ENCODE measurements around the gene TCIRG1. TPM values are rescaled to one million over a fixed set of nuclear protein-coding genes. Genes with fewer than 3 reads are reported as not detected.

TCIRG1 gene
- total RNA-seq, 1 experiment from 2014 or later, result 21.6 TPM

GRCh38 chr11:68056317-68057285, 17.8 kb downstream of the TCIRG1 start:
- no peak for DNase-seq (ENCODE audit: low read depth, low spot score)
- in situ Hi-C loops (cut with HindIII; ENCODE audit: low pct_unique_long_range_greater_than_20kb, low sequenced_read_pairs), result no loop called here

GRCh38 chr11:68057807-68058206, 19.0 kb downstream of the TCIRG1 start:
- DNase-seq (ENCODE audit: low read depth, low spot score), result no peak
- in situ Hi-C loops (cut with HindIII; ENCODE audit: low pct_unique_long_range_greater_than_20kb, low sequenced_read_pairs), result no loop called here

GRCh38 chr11:68061508-68061907, 22.7 kb downstream of the TCIRG1 start:
- in situ Hi-C loops (cut with HindIII; ENCODE audit: low pct_unique_long_range_greater_than_20kb, low sequenced_read_pairs), result no loop called here
- no peak for DNase-seq (ENCODE audit: low read depth, low spot score)

- in situ Hi-C loops (cut with HindIII; ENCODE audit: low pct_unique_long_range_greater_than_20kb, low sequenced_read_pairs), result no loop called here
- no peak for DNase-seq (ENCODE audit: low read depth, low spot score)
Observed at GRCh38 chr11:68064926-68065325, 26.1 kb downstream of the TCIRG1 start.

GRCh38 chr11:68065841-68066240, 27.0 kb downstream of the TCIRG1 start:
- in situ Hi-C loops (cut with HindIII; ENCODE audit: low pct_unique_long_range_greater_than_20kb, low sequenced_read_pairs), result no loop called here

GRCh38 chr11:68066742-68067141, 27.9 kb downstream of the TCIRG1 start:
- in situ Hi-C loops (cut with HindIII; ENCODE audit: low pct_unique_long_range_greater_than_20kb, low sequenced_read_pairs), result no loop called here
- DNase-seq (ENCODE audit: low read depth, low spot score), result no peak

More at GRCh38 chr11:68065841-68066240, 27.0 kb downstream of the TCIRG1 start:
- DNase-seq (ENCODE audit: low read depth, low spot score), result no peak

- DNase-seq (ENCODE audit: low read depth, low spot score), result no peak
Observed at GRCh38 chr11:68067991-68068390, 29.2 kb downstream of the TCIRG1 start.

GRCh38 chr11:68071281-68072048, 32.6 kb downstream of the TCIRG1 start:
- no peak for DNase-seq (ENCODE audit: low read depth, low spot score)
- in situ Hi-C loops (cut with HindIII; ENCODE audit: low pct_unique_long_range_greater_than_20kb, low sequenced_read_pairs), result no loop called here

More at GRCh38 chr11:68067991-68068390, 29.2 kb downstream of the TCIRG1 start:
- in situ Hi-C loops (cut with HindIII; ENCODE audit: low pct_unique_long_range_greater_than_20kb, low sequenced_read_pairs), result no loop called here

- DNase-seq (ENCODE audit: low read depth, low spot score), result no peak
- in situ Hi-C loops (cut with HindIII; ENCODE audit: low pct_unique_long_range_greater_than_20kb, low sequenced_read_pairs), result no loop called here
Observed at GRCh38 chr11:68074584-68075352, 35.9 kb downstream of the TCIRG1 start.

GRCh38 chr11:68076371-68077042, 37.7 kb downstream of the TCIRG1 start:
- in situ Hi-C loops (cut with HindIII; ENCODE audit: low pct_unique_long_range_greater_than_20kb, low sequenced_read_pairs), result no loop called here
- no peak for DNase-seq (ENCODE audit: low read depth, low spot score)

GRCh38 chr11:68077617-68078582, 39.1 kb downstream of the TCIRG1 start:
- DNase-seq (ENCODE audit: low read depth, low spot score), result no peak
- in situ Hi-C loops (cut with HindIII; ENCODE audit: low pct_unique_long_range_greater_than_20kb, low sequenced_read_pairs), result no loop called here

GRCh38 chr11:68080860-68081259, 42.0 kb downstream of the TCIRG1 start:
- DNase-seq (ENCODE audit: low read depth, low spot score), result no peak
- in situ Hi-C loops (cut with HindIII; ENCODE audit: low pct_unique_long_range_greater_than_20kb, low sequenced_read_pairs), result no loop called here

- DNase-seq (ENCODE audit: low read depth, low spot score), result no peak
- in situ Hi-C loops (cut with HindIII; ENCODE audit: low pct_unique_long_range_greater_than_20kb, low sequenced_read_pairs), result no loop called here
Observed at GRCh38 chr11:68081691-68082090, 42.9 kb downstream of the TCIRG1 start.

- in situ Hi-C loops (cut with HindIII; ENCODE audit: low pct_unique_long_range_greater_than_20kb, low sequenced_read_pairs), result no loop called here
- DNase-seq (ENCODE audit: low read depth, low spot score), result no peak
Observed at GRCh38 chr11:68082481-68082880, 43.7 kb downstream of the TCIRG1 start.

- in situ Hi-C loops (cut with HindIII; ENCODE audit: low pct_unique_long_range_greater_than_20kb, low sequenced_read_pairs), result no loop called here
- no peak for DNase-seq (ENCODE audit: low read depth, low spot score)
Observed at GRCh38 chr11:68083517-68083916, 44.7 kb downstream of the TCIRG1 start.

- no peak for DNase-seq (ENCODE audit: low read depth, low spot score)
- in situ Hi-C loops (cut with HindIII; ENCODE audit: low pct_unique_long_range_greater_than_20kb, low sequenced_read_pairs), result no loop called here
Observed at GRCh38 chr11:68089679-68090078, 50.9 kb downstream of the TCIRG1 start.

All from SK-MEL-5 (cell line).